HG03159 (cell line): Measurements from ENCODE around the gene SPTLC1.
"Not testable (repeated sequence)": the region's sequence is repeated elsewhere in the genome, so short reads cannot be mapped to it uniquely, and the experiment has no call there.

Source experiments
- ATAC-seq: cut with Tn5 transposase; IDR thresholded peaks from one replicate; pipeline ENCODE4 v1.9.1; 2021; ENCODE audit warnings: mild to moderate bottlenecking, moderate library complexity; ENCODE audit not compliant: unreplicated experiment

SPTLC1 gene

DNA sequence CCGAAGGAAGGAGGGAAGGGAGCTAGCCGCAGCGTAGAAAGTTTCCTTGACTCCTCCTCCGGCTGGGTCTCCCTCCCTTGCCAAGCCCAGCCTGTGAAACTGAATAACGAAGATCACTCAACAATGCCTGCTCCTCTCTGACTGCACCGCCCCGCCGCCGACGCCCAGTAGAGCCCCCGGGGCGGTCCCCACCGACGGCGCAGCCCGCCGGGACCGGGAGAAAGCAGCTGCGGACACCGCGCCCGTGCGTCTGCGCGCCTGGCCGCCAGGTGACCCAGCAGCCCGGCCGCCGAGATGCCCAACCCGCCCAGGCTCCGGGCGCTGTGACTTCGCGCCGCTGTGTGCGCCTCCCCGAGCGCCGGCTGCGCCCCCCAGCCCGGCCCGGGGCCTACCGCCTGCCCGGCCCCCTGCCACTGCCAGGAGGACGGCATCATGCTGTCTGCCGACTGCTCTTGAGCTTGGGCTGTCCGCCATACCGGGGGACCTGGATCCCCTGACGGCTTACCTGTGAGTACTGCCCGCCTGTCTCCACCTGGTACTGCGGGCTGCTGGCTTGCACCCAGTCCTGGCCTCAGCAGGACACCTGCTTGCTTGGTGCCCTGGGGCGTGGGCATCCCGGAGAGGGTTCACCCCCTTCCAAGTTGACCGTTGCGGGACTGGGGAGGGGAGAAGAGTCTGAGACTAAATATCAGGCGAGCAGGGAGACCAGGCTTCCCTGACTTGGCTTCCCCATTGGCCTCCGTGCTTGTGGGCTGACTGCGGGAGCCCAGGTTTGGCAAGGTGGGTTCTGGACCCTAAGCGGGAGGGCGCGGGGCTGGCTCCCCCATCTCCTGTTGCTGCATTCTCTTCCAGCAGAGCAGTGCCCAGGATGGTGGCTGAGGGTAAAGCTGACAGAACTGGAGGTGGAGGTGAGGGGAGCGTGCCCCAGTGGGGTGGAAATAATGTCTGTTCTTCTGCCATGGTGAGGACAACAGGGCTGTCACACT lies 26.2 kb upstream of the SPTLC1 start:
- no peak for ATAC-seq

DNA sequence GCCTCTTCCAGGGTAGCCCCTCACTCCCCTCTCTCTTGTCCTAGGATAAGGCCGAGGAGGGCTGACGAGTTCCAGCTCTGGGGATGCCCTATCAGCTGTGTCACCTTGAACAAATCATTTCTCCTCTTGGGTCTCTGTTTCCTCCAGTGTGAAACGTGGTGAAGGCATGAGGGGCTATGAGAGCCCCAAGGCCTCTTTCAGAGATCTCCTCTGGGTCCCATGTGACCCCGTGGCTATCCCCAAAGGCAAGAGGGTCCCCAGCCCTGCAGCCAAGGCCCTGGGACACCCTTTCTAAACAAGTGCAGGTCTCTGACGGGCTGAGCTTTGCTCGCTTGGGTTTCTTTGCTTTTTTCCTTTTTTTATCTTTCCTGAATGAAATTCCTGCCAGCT lies 25.5 kb upstream of the SPTLC1 start:
- ATAC-seq: no peak

DNA sequence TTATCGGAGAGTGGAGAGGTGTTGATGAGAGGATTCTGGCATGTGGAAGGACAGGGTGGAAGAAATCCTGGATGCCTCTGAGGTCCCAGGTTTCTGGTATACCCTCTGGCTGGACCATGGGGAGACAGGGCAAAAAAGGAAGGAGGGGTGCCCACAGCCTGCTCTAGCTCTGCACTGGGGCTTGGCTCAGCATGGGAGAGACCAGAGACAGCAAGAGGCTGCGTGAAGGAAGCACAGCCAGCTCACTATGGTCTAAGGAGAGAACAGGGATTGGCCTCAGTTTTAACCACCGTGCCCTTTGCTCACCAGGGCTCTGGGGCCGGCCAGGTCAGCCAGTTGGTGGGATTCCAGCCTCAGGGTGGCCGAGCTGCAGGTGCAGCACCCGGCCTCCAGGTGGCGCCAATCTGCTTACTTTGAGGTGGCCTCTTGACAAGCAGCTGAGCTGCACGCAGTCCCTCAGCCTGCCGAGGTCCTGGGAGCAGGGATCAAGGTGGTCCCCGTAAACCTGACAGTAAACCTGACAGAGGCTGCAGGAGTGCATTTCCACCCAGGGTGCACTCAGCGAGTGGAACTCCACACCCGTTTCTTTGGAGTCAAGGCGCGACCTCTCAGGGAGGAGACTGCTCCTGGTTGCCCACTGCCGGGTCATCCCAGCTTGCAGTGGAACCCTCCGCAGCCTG lies 25.0 kb upstream of the SPTLC1 start:
- no peak for ATAC-seq

DNA sequence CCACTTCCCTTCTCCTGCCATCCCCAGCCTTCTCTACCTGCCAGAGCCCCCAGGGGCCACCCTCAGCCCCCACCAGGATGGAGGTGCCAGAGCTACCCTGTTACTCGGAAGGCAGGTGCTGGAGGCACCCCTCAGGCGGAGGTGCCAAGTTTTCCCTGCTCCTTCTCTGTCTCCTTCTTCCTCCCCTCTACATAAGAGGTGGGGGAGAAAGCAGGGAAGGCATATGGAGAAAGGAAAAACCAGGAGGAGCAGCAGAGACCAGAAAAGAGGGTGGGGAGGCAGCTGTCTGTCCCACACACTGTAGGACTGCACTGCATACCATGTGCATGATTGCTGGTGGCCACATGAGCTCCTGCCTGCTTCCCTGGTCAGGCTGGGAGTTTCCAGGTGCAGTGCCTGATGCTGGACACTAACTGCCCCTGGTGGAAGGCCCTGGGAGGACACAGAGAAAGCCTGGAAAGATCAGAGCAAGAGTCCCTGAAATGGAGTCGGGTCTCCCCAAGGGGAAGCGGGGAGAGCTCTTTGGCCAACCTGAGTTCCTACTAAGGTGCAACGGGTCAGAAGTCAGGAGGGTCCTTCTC lies 23.8 kb upstream of the SPTLC1 start:
- ATAC-seq: not testable (repeated sequence)

DNA sequence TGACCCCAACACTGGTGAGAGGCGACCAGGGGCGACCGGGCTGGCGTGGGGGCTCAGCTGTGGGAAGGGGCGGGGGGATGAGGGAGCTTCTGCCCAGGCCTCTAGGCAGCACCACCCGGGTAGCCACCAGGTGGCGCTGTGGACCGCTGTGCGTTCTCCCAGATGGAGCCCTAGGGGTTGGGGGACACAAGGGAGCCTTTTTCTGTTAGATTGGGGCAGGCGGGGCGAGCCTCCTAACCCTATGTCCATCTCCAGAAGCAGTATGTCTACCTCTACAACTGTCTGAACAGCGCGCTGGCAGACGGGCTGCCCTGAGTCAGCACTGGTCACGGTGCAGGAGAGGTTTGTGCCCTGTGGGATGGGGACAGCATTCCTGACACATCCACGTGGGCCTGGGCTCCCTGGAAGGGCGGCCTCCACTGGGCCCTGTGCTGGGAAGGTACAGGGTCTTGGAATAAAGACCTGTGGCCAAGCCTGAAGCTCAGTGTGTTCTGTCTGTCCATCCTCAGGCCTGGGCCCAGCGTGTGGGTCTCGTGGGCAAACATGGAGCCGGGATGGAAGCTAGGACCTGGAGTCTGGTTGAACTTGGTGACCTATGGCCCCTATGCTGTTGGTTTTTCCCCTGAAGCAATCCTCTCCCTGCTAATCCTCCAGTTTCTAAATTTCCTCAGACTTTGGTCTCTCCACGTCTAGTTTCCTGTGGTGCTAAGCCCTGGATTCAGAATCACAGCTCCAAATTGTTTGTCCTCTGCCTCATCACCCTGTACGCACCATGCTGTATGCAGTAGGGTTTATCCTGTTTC lies 23.1 kb upstream of the SPTLC1 start:
- no peak for ATAC-seq

DNA sequence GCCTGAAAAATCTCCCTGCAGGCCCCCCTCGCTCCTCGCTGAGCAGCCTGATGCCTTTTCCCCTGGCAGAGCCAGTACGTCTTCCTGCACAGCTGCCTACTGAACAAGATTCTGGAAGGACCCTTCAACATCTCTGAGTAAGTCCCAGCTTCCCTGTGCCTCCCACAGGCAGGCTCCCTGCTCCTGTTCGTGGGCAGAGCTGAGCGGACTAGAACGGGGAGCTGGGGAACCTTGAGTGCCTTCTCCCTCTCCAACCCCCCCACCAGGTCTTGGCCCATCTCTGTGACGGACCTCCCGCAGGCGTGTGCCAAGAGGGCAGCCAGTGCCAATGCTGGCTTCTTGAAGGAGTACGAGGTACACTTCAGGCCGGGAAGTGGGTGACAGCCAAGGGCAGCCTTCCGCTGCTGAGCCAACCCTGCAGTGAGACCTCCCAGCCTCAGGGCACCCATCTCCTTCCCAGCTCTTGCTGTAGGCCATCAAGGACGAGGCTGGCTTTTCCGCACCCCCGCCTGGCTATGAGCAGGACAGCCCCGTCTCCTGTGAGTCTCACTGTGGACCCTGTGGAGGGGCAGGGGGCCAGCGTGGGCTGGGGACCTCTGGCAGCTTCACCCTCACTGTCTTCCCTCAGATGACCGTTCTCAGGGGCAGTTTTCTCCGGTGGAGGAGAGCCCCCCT lies 21.1 kb upstream of the SPTLC1 start:
- no peak for ATAC-seq

DNA sequence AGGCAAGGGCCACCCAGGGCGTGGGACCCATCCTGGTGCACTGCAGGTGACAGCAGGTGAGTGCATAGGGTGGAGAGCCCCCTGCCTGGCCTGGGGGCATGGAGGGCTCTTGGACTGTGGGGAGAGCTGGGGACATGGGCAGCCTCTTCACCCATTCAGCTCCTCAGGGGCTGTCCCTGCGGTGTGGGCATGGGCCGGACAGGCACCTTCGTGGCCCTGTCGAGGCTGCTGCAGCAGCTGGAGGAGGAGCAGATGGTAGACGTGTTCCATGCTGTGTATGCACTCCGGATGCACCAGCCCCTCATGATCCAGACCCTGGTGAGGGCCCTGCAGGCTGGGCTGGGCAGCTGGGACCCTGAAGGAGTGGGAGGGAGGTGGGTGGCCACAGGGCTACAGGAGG lies 20.4 kb upstream of the SPTLC1 start:
- no peak for ATAC-seq

DNA sequence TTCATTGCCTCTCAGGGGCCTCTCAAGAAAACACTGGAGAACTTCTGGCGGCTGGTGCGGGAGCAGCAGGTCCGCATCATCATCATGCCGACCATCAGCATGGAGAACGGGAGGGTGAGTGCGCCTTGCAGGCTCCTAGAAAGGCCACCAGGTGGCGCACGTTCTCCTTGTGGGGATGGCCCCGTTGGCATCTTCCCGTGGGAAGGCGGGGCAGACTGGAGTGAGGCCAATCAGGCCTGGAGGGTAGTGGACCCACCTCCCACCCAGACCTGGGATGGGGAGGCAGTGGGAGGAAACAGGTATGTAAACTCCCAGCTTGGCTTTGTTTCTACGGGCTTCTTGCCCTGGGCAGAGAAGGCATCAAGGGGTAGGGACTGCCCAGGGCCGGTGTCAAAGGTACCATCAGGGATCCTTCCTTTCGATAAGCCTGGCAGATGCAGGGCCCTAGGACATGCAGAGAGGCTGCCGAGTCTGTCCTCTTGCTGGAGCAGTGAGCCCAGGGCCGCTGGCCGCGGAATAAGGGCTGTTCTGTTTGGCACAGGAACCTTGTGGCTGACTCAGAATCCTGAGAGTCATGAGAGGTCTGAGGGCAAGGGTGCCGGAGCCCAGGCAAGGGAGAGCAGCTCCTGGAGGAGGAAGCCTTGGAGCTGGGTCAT lies 18.9 kb upstream of the SPTLC1 start:
- ATAC-seq: peak; percentile 50

DNA sequence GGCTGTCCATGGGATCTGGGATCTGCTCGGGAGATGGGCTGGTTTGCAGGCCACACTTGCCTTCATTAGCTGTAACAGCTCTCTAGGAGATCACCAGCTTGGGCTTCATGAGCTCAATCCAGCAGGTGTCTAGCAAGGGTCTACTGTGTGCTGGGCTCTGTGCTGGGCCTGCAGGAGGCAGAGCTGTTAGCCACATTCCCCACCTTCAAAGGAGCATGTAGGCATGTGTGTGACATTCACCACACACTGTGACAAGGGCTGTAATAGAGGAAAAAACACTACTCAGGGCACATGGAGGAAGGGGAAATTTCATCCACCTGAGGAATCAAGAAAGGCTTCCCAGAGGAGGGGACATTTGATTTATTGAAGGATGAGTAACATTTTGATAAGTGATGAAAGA lies 17.7 kb upstream of the SPTLC1 start:
- not testable (repeated sequence) for ATAC-seq

DNA sequence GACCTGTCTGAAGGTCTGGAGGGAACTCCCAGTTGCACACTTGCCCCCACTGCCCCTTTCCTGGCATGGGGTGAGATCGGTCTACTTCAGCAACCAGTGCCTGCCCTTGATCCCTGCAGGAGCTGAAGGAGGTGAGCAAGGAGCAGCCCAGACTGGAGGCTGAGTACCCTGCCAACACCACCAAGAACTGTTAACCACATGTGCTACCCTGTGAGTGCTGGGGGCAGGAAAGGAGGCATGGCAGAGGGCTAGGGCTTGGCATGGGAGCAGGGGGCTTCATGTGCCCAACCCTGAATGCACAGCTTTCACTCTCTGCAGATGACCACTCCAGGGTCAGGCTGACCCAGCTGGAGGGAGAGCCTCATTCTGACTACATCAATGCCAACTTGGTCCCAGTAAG lies 17.3 kb upstream of the SPTLC1 start:
- no peak for ATAC-seq

DNA sequence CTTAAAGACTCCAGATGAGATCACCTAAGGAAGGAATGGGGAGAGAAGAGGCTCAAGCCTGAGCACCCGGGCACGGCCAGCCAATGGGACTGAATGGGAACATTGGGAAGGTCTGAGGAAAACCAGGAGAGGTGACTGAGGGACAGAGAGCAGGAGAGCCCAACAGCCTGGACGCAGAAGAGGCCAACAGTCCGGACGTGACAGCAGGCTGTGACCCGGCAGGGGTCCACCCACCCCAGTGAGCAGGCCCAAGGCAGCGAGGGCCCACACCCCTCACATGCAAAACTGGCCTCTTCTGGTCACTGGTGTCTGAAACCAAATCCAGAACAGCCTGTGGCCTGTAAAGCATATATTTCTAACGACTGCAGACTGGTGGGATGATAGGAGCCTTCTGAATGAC lies 7.6 kb upstream of the SPTLC1 start:
- no peak for ATAC-seq

DNA sequence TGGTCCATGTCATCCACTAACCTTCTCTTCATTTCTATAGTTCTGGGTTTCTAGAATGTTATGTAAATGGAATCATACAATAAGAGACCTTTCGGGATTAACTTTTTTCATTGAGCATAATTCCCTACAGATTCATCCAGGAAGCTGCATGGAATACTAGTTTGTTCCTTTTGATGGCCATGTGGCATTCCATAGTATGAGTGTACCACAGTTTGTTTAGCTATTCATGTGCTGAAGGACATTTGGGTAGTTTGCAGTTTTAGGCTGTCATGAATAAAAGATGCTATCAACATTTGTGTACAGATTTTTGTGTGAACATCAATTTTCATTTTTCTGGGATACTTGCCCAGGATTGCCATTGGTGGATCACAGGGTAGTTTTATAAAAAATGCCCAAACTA lies 6.8 kb upstream of the SPTLC1 start:
- ATAC-seq: no peak

DNA sequence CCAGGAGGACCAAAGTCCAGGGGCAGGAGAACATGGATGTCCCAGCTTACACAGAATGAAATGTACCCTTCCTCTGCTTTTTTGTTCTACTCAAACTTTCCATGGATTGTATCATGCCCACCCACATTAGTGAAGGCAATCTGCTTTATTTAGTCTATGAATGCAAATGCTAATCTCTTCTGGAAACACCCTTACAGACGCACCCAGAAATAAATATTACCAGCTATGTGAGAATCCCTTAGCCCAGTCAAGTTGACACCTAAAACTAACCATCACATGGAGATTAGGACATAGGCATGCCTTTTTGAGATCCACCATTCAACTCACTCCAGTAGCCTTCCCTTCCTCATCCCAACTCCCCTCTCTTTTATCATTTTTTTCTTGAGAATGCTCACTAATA lies 6.1 kb upstream of the SPTLC1 start:
- ATAC-seq: no peak

DNA sequence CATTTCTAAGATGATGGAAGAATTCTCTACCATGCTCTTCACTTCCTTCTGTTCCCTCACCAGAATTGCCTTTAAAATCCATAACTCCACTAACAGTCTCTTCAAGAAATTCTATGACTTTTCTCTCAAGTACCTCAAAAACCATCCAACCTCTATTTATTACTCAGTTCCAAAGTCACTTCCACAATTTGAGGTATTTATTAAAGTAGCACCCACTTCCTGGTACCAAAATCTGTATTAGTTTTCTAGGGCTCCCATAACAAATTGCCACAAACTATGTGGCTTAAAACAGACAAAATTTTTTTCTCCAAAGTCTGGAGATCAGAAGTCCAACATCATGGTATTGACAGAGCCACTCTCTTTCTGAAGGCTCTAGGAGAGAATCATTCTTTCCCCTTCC lies 4.9 kb upstream of the SPTLC1 start:
- no peak for ATAC-seq

DNA sequence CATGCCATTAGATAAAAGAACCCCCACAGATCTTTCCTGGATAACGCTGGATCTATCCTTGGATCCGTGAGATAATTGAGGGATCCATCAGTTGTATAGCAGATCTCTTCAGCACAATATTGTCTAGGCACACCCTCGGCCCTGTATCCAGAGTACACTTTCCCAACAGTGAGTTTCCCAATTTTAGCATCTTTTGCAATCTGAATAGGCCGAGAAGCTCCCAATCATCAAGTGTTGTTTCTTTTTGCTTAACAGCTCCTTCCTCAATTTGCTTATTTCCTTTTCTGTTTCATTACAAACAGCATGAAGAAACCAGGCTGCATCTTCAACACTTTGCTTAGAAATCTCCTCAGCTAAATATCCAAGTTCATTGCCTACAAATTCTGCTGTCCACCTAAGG lies 4.4 kb upstream of the SPTLC1 start:
- no peak for ATAC-seq

DNA sequence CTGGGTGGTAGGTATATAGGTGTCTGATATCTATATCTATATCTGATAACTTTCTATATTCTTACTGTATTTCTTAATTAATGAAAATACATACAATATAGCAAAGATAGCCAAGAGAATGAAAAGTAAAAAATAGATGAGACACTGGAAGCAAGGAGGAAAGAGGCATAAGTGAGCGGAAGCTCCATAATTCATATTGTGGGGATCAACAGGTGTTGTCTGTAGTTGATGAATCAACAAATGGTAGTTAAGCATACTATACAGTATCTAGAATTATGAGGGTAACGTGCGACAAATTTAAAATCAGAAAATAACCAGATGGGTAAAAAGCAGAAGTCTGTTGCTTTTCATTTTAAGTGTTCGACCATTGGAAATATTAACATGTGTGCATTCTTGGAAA lies 7.1 kb downstream of the SPTLC1 start:
- ATAC-seq: no peak

DNA sequence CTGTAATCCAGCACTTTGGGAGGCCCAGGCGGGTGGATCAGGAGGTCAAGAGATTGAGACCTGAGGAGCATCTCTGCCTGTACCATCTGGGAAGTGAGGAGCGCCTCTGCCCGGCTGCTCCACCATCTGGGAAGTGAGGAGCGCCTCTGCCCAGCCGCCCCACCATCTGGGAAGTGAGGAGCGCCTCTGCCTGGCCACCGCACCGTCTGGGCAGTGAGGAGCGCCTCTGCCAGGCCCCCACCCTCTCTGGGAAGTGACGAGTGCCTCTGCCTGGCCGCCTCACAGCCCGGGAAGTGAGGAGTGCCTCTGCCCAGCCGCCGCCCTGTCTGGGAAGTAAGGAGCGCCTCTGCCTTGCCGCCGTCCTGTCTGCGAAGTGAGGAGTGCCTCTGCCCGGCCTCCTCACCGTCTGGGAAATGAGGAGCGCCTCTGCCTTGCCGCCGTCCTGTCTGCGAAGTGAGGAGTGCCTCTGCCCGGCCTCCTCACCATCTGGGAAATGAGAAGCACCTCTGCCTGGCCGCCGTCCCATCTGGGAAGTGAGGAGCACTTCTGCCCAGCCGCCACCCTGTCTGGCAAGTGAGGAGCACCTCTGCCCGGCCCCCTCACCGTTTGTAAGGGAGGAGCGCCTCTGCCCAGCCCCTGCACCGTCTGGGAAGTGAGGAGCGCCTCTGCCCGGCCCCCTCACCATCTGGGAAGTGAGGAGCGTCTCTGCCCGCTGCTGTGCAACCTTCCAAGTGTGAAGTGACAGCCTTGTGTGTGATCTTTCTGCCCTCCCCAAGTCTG lies 9.6 kb downstream of the SPTLC1 start:
- ATAC-seq: not testable (repeated sequence)

DNA sequence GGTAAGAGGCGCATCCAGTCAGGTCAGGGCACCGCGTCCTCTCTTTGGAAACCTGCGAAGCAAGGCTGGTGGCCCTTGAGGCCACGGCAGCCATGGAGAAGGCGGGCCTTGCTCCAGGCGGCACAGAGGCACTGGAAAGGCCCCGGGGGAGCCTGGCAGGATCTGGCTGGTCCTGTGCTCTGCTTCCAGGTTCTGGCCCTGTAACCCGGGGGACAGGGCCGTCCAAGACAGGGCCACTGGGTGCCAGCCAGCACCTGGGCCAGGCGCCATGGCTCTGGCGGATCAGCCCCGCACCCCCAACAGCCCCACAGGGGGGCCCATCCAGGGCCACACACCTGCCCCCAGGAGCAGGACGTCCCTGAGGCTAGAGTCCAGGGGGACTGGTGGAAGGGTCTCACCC lies 11.6 kb downstream of the SPTLC1 start:
- not testable (repeated sequence) for ATAC-seq

DNA sequence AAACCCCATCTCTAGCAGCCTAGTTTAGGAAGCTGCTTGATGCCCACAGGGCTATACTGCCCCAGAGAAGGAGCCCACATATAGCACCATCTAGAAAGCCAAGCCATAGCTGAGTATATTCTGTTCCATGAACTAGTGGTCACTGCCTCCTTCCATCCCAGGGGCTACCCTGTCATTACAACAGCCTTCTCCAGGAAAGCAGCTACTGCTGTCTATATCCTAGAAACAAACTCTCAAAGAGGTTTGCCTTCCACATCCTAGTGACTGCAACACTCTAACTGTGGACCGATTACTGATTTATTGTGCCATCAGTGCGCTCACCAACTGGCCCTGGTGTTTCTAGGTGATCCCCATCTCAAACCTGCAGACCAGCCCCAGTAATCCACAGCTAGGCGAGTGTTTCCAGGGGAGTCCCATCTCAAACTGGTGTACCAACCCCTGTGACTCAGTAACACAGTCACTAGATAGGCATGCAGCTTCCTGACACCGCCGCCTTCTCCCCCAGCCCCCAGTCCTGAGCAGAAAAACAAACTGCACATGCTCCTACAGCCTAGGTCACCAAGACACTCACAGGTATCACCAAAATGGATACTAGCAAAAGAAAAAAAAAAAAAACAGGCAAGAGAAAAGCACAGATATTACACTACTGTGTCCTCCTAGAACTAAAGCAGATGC lies 14.8 kb downstream of the SPTLC1 start:
- ATAC-seq: no peak
